ENCODE measurements around the gene IFITM2.

DNA sequence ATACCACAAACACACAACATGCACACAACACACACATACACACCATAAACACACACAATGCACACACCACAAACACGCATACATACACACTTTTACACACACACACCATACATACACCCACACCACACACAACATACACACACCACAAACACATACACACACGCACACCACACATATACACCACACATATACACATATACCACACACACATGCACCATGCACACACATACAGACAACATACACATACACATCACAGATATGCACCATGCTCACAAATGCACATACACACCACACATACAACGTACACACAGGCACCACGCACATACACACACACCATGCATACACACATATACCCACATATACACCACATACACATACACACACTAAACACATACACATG, 50.0 kb downstream of the IFITM2 start:
- TF ChIP-seq EZH2 (IDR thresholded peaks at IDR 0.05; ENCODE audit: insufficient read depth, poor library complexity, severe bottlenecking) (no peak), EZH2phosphoT487 (IDR thresholded peaks at IDR 0.05; ENCODE audit: insufficient read depth, low read depth) (no peak)

All from GM23248 (cell line).